NOMO-1 (cell line): ENCODE data around the gene CALML3.
"Not testable (repeated sequence)": the region's sequence is repeated elsewhere in the genome, so short reads cannot be mapped to it uniquely, and the experiment has no call there.

Experiments
- DNase-seq, 2 experiments: peaks; one replicate each; lab custom pipeline; 2025; ENCODE audit not compliant: unreplicated experiment in 2 of 2; lab: John Stamatoyannopoulos, UW

CALML3 gene

GRCh38 chr10:5552376-5553321 is 27.9 kb downstream of the CALML3 start:
- DNase-seq: no peak

- DNase-seq: no peak
These were observed 28.8 kb downstream of the CALML3 start for GRCh38 chr10:5553400-5554170.

GRCh38 chr10:5555021-5555510 is 30.3 kb downstream of the CALML3 start:
- no peak for DNase-seq

- no peak for DNase-seq
These were observed 31.1 kb downstream of the CALML3 start for GRCh38 chr10:5555881-5556280.

GRCh38 chr10:5556576-5556975 is 31.8 kb downstream of the CALML3 start:
- DNase-seq: no peak

DNA sequence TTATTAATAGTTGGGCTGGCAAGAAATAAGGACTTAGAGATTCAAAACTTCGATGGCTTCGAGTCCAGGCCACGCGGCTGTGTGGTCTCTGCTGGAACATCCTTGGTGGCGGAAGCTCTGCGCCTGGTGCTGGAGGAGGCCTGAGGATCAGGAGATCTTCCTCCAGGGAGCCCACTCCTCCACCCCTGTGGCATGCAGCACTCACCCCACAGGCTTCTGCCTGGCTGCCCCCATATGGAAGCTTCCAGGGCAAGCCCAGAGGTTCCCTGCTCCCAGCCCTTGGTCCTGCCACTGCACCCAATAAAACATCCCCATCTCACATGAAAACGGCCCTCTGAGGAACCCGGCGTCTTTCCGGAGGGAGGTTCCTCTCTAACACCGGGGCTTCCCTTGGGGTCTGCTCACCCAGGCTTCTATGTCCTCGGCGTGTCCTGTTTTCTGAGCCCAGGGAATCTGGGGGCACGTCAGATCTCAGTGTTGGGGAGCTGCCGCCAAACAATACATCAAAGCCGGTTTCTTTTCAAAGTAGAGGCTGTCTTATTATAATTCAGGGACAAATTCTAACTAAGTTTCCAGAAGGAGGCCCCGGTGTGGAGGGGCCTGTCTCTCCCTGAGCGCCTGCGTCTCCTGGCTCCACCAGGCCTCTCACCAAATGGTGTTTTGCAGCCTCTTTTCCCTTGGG is 32.4 kb downstream of the CALML3 start:
- DNase-seq: no peak

GRCh38 chr10:5557799-5558771 is 33.3 kb downstream of the CALML3 start:
- no peak for DNase-seq

DNA sequence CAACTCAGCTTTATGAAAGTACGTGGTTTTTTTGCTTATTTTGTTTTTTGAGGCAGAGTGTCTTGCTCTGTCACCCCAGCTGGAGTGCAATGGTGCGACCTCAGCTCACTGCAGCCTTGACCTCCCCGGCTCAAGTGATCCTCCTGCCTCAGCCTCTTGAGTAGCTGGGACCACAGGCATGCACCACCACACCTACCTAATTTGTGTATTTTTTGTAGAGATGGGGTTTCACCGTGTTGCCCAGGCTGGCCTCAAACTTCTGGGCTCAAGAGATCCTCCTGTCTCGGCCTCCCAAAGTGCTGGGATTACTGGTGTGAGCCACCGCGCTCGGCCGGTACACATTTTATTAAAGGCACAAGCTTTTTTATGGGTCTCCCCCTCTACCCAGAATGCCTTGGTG is 34.3 kb downstream of the CALML3 start:
- not testable (repeated sequence) for DNase-seq

GRCh38 chr10:5559642-5560141 is 34.9 kb downstream of the CALML3 start:
- DNase-seq: no peak

- DNase-seq: no peak
These were observed 35.5 kb downstream of the CALML3 start for GRCh38 chr10:5560142-5560816.

GRCh38 chr10:5560817-5561703 is 36.3 kb downstream of the CALML3 start:
- no peak for DNase-seq

GRCh38 chr10:5561704-5562645 is 37.2 kb downstream of the CALML3 start:
- DNase-seq: no peak

DNA sequence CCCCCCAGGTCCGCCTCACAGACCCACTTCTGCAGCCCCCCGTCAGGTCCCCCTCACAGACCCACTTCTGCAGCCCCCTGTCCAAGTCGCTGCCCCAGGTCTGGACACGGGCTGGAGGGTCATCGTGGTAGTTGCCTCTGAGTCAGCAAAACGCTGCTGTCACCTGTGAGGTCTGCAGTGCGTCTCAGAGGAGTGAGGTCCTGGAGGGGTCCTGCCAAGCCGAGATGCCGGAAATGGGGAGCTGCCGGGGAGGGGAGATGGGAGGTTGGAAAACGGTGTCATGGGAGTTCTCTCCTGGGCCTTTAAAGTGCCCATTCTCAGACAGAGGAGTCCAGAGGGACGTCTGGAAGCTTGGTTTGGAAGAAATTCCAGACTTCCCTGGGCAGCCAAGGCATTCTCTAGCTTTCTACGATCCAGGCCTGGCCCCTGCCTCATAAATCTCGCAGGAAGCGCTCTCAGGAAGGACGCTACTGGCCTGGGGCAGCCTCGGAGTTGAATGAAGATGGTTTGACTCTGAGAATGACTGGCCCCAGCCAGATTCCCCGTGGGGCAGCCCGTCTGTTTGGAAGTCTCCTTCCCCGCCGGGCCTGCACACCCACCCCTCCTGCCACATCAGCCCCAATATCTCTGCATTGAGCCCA is 38.7 kb downstream of the CALML3 start:
- DNase-seq: no peak

DNA sequence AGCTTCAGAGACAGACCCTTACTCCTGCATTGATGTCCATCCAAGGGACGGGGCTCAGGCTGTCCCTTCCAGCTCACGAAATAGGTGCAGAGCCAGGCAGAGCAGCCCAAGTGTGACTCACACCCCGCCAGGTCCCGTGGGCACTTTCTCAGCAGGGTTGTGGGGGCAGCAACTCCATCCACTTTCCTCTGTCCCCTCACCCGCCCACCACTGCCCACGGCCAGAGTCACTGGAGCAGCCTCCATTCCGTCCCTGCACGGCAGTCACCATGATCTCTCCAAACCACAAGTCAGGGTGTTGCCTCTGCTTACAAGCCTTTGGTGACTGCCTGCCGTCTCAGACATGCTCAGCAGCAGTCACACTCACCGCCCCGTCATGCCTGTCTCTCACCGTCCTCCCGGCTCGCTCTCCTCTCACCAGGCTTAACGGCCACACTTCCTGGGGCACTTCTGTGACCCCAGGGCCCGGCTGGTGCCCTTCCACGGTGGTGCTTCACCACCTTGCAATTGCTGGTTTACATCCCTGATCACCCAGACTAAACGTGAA is 39.3 kb downstream of the CALML3 start:
- no peak for DNase-seq

DNA sequence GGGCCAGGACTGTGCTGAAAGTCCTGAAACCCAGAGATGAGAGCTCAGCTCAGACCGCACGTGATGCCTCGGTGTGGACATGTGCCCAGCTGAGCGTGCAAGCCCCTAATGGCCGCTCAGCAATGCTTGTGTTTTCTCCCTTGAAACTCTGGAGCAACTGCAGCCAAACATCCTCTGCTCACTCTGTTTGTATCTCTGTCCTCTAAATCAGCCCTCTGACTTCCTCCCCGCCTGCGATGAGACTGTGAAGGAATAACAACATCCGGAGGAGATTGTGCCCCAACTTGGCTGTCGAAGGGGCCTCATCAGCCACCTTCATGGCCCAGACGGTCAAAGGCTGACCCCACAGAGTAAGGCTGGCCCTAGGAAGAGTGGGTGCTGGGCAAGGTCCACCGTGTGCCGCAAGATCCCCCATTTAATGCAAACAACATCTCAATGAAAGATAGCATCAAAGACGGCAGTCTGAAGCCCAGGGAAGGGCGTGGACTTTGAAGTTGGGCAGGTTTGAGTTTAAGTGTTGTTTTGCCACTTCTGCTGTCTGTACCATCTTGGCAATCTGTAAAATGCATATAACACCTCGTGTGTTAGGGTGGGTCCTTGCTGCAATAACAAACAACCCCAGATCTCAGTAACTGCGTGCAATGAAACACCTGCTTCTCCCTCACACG is 39.9 kb downstream of the CALML3 start:
- no peak for DNase-seq

DNA sequence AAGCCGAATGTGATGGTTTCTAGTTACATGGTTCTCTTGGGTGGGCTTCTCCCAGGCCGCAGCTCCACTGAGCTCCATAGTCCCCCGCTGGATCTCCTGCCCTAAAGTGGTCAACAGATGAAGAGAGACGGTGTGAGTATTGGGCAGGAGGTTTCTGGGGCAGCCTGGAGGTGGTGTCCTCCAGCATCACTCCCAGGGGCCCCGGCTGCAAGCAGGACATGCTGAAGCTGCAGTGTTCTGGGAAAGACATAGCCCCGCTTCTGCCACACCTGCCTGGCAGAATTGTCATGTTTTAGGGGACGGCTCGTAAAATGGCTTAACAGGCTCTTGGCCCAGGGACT is 40.4 kb downstream of the CALML3 start:
- DNase-seq: no peak
